GM23338 (cell line): ENCODE results near the gene TBC1D3B. TPM values are rescaled to one million over a fixed set of nuclear protein-coding genes. Genes with fewer than 3 reads are reported as not detected.

Experiments used
- CREB1 ChIP-seq: fragments of 250-450 bp; sonication (Bioruptor Pico); IDR thresholded peaks from 2 replicates; pipeline ENCODE4 v1.5.0; 2020; ENCODE audit warnings: low read depth, mild to moderate bottlenecking, moderate library complexity
- EZH2 ChIP-seq: fragments of 200-600 bp; sonication (generic); IDR thresholded peaks from one replicate; pipeline ENCODE4 v1.8.0; 2017; ENCODE audit warnings: antibody characterized with exemption, mild to moderate bottlenecking, low read depth; ENCODE audit not compliant: unreplicated experiment
- EZH2phosphoT487 ChIP-seq: fragments of 200-600 bp; sonication (generic); IDR thresholded peaks from one replicate; pipeline ENCODE4 v1.8.1; 2018; ENCODE audit warnings: antibody characterized with exemption; ENCODE audit not compliant: unreplicated experiment
- NANOG ChIP-seq: IDR thresholded peaks from 2 replicates; pipeline ENCODE4 v1.6.1; 2016; ENCODE audit warnings: antibody characterized with exemption, borderline replicate concordance
- POLR2AphosphoS5 ChIP-seq: IDR thresholded peaks from 2 replicates; pipeline ENCODE4 v1.6.1; 2016; ENCODE audit warnings: antibody characterized with exemption, low read depth
- STAT1 ChIP-seq: IDR thresholded peaks from one replicate; pipeline ENCODE4 v1.6.1; 2016; ENCODE audit warnings: antibody characterized with exemption; ENCODE audit not compliant: unreplicated experiment
- ZNF462 ChIP-seq: fragments of 250-450 bp; sonication (Bioruptor Pico); IDR thresholded peaks from 2 replicates; pipeline ENCODE4 v1.5.0; 2020; ENCODE audit warnings: mild to moderate bottlenecking, moderate library complexity
- polyA plus RNA-seq: library from polyadenylated mRNA; unstranded; fragments of >200 nt; fragmentation: Nextera tagmentation; extraction: Ambion mirVana; gene quantifications from 2 replicates; pipeline ENCODE4 v1.2.1, GENCODE V29; 2016
- total RNA-seq: library from RNA; depleted of rRNA; stranded (reverse); fragments of >200 nt; shearing (Covaris generic); gene quantifications from 2 replicates; pipeline ENCODE4 v1.2.3, GENCODE V29; 2014
- TF ChIP-seq, protein P1 (sequence below): IDR thresholded peaks from one replicate; pipeline ENCODE4 v1.6.1; 2018; ENCODE audit warnings: antibody characterized with exemption; ENCODE audit not compliant: unreplicated experiment
- TF ChIP-seq, protein P2 (sequence below), 2 experiments: fragments of 200-600 bp in 1 of 2; sonication (generic) in 1 of 2; conservative IDR thresholded peaks; 2 replicates each; pipeline versions ENCODE4 v1.5.1 to v1.6.1; 2016 to 2017; ENCODE audit warnings: antibody characterized with exemption in 2 of 2, low read depth in 2 of 2, mild to moderate bottlenecking in 2 of 2, moderate library complexity in 1 of 2

TBC1D3B gene
- total and polyA plus RNA-seq, 2 experiments from 2014 or later: 0.95 to 1.3 TPM

DNA sequence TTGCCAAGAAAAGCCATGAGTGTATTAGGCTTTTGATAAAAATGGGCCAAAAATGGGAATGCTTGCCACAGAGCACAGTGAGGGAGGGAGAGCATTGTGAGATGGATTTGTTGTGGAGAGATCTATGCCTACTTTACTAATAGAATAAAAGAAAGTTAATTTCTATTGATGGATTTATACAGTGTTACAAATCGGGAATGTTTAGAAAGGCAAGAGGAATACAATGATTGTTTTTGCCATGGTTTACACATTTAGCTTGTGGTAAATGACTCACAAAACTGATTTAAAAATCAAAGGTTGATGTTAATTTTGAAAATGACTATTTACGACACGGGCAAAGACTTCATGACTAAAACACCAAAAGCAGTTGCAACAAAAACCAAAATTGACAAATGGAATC, 56.2 kb downstream of the TBC1D3B start (continued):
- no peak for TF ChIP-seq ZNF462
- TF ChIP-seq, protein P1, sequence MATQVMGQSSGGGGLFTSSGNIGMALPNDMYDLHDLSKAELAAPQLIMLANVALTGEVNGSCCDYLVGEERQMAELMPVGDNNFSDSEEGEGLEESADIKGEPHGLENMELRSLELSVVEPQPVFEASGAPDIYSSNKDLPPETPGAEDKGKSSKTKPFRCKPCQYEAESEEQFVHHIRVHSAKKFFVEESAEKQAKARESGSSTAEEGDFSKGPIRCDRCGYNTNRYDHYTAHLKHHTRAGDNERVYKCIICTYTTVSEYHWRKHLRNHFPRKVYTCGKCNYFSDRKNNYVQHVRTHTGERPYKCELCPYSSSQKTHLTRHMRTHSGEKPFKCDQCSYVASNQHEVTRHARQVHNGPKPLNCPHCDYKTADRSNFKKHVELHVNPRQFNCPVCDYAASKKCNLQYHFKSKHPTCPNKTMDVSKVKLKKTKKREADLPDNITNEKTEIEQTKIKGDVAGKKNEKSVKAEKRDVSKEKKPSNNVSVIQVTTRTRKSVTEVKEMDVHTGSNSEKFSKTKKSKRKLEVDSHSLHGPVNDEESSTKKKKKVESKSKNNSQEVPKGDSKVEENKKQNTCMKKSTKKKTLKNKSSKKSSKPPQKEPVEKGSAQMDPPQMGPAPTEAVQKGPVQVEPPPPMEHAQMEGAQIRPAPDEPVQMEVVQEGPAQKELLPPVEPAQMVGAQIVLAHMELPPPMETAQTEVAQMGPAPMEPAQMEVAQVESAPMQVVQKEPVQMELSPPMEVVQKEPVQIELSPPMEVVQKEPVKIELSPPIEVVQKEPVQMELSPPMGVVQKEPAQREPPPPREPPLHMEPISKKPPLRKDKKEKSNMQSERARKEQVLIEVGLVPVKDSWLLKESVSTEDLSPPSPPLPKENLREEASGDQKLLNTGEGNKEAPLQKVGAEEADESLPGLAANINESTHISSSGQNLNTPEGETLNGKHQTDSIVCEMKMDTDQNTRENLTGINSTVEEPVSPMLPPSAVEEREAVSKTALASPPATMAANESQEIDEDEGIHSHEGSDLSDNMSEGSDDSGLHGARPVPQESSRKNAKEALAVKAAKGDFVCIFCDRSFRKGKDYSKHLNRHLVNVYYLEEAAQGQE: no peak
- TF ChIP-seq, protein P2, sequence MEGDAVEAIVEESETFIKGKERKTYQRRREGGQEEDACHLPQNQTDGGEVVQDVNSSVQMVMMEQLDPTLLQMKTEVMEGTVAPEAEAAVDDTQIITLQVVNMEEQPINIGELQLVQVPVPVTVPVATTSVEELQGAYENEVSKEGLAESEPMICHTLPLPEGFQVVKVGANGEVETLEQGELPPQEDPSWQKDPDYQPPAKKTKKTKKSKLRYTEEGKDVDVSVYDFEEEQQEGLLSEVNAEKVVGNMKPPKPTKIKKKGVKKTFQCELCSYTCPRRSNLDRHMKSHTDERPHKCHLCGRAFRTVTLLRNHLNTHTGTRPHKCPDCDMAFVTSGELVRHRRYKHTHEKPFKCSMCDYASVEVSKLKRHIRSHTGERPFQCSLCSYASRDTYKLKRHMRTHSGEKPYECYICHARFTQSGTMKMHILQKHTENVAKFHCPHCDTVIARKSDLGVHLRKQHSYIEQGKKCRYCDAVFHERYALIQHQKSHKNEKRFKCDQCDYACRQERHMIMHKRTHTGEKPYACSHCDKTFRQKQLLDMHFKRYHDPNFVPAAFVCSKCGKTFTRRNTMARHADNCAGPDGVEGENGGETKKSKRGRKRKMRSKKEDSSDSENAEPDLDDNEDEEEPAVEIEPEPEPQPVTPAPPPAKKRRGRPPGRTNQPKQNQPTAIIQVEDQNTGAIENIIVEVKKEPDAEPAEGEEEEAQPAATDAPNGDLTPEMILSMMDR (conservative IDR thresholded peaks at IDR 0.05; ENCODE audit: low read depth in 2 of 2): no peak
- no peak for TF ChIP-seq CREB1 (CRISPR knock-in tag)
- TF ChIP-seq STAT1: no peak
- no peak for TF ChIP-seq NANOG
- no peak for TF ChIP-seq EZH2phosphoT487
- TF ChIP-seq POLR2AphosphoS5: no peak
- no peak for TF ChIP-seq EZH2
